Activated CD8-positive, alpha-beta memory T cell treated with anti-CD3 and anti-CD28 coated beads, Interleukin-2, amount 50 U/mL, for 48 hours (primary cell): ENCODE data around the gene LDLRAD4.
A peak's percentile ranks its signal among the peaks of the same experiment; 100 is the strongest.

Experiments
- DNase-seq: peaks from one replicate; pipeline ENCODE4 v3.0.0-alpha.2; 2020

LDLRAD4 gene

DNA sequence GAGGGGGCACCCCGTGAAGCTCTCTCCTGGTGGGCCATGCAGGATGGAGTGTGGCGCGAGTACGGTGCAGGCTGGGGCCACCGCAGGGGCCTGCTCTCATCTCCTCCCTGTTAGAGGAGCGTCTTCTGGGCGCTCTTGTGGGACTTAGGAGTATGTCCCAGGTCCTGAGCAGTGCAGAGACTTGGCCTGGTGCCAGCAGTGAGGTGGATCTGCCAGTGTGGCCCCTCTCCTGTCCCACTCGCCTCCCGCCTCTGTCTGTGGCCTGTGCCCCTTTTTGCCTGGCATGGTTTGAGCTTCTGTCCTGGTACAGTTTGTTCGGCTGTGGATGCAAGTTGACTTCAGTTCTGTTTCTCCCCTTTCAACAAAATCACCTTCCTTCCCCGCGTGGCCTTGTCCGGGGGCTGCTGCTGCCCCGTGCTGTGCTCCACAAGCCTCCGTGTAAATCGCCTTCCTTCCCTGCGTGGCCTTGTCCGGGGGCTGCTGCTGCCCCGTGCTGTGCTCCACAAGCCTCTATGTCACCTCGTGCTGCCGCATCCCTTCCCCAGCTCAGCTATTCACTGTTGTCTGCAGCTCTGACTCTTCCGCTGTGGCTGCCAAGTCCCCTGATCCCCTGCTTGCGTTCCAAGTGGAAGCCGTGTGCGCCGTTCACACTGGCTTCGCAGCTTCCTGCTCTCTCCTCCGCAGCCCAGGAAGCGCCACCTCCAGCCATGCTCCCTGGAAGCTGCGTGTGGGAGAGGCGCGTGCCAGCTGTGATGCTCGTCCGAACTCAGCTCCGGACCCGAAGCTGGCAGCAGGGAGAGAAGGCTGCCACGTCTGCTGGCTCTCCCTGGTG, 13.7 kb downstream of the LDLRAD4 start:
- peak; percentile 45 for DNase-seq

DNA sequence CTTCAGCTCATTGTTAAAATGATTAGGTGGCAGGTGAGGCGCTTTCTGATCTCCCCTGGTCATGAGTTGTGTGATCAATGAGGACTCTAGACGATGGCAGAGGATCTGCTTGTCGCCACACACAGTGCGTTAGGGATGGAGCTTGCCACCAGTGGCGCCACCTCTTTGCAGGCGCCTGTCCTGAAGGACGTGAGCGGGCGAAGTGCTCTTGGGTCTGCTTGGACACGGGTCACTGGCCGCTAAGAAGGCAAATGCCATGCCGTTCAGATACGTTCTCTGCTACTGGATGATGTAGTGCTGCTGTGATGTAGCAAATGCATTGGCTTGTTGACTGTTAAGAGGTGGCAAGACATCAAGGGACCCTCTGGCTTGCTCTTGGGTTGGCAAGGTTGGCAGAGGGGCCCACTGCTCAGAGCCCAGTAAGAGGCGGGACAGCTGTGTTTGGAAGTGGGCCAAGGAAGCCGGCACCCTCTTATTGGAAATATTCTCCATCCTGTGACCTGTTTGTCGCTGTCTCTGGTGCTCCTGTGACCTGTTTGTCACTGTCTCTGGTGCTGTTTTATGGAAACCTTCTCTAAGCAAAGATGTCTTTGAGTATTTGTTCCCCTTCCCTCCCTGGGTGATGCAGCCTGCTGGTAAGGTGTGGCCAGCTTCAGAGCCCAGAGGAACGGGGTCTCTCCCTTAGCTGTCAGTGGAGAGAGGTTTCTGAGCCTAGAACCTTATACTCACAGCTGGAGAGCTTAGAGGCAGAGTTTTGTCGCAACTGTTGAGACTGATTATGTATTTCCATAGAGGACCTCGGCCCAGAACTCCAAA, 14.6 kb downstream of the LDLRAD4 start:
- DNase-seq = peak; percentile 43

DNA sequence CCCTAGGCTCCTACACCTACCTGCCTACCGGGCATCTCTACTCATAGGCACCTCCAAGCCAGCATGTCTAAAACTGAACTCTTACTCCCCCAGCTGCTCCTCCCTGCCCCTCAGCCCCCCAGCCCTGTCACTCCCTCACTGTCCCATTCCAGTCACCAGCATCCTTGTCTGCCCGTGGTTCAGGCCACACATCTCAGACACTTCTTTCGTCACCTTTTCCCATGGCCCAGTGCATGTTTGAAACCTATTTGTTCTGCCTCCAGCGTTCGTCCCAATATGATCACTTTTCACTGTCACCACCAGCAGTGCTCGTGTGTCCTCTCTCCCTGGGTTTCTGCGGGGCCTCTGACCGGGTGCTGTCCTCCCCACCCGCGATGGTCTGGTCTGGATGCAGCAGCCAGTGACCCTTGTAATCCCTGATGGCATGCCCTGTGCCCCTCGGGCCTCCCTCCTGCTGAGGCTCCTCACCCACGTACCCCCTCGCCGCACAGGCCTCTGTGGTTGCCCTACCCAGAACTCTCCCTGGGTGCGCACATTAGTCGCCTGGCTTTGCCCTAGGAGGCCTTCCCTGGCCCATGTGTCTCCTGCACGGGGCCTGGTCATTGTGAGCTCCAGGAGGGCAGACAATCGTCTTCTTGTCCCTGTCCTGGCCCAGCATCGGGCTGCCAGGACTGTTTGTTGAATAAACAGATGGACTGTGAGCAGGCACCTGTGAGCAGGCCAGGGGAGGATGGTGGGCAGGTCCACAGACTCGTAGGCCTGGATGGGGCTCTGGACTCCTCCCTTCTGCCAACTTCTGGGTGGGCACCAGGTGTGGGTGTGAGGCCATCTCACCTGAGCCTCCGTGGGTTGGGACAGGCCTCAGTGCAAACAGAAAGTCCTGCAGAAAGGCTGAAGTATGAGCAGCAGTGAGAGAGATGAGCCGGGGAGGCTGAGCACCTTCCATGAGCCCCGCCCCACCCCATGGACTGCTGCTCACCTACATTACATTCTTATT, 15.5 kb downstream of the LDLRAD4 start:
- peak; percentile 42 for DNase-seq

- peak; percentile 41 for DNase-seq
Measured at GRCh38 chr18:13235421-13235831, 16.9 kb downstream of the LDLRAD4 start.

DNA sequence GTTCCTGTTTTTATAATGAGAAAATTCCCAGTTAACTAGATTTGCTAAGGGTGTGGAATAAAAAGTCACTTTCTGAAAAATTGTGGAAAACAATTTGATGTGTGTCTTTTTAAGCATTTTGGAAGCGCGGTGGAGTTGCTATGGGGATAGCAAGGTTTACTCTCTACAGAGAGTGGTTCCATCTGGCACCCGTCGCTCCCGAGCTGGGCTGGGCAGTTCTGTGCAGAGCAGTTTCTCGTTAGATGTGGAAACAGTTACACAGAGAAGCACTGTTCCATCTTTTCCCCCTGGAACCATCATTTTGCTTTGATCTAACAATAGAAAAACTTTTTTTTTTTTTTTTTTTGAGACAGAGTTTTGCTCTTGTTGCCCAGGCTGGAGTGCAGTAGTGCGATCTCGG, 17.4 kb downstream of the LDLRAD4 start:
- DNase-seq = peak; percentile 22

- peak; percentile 32 for DNase-seq
Measured at GRCh38 chr18:13236411-13236810, 17.9 kb downstream of the LDLRAD4 start.

DNA sequence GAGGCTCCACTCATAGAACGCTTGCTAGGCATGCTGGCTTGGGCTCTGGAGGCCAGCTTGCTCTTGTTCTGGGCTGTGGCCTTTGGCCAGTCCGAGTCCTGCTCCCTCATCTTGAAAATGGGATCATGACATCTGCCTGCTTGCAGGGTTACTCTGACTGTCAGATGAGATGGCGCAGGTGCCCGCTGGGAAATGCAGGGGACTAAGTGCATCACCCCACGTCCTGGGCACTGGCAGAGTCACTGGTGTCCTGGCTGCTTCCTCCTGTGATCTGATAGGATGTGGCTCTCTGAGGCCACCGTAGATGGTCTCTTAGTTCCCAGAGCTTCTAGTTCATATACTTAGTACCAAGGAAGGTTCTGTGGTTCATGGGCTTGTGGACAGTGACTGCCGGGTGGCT, 18.5 kb downstream of the LDLRAD4 start:
- peak; percentile 35 for DNase-seq

GRCh38 chr18:13237641-13238040, 19.1 kb downstream of the LDLRAD4 start:
- DNase-seq = peak; percentile 12

- DNase-seq = peak; percentile 30
Measured at GRCh38 chr18:13239171-13239956, 20.8 kb downstream of the LDLRAD4 start.

GRCh38 chr18:13240060-13240725, 21.6 kb downstream of the LDLRAD4 start:
- DNase-seq = peak; percentile 37

DNA sequence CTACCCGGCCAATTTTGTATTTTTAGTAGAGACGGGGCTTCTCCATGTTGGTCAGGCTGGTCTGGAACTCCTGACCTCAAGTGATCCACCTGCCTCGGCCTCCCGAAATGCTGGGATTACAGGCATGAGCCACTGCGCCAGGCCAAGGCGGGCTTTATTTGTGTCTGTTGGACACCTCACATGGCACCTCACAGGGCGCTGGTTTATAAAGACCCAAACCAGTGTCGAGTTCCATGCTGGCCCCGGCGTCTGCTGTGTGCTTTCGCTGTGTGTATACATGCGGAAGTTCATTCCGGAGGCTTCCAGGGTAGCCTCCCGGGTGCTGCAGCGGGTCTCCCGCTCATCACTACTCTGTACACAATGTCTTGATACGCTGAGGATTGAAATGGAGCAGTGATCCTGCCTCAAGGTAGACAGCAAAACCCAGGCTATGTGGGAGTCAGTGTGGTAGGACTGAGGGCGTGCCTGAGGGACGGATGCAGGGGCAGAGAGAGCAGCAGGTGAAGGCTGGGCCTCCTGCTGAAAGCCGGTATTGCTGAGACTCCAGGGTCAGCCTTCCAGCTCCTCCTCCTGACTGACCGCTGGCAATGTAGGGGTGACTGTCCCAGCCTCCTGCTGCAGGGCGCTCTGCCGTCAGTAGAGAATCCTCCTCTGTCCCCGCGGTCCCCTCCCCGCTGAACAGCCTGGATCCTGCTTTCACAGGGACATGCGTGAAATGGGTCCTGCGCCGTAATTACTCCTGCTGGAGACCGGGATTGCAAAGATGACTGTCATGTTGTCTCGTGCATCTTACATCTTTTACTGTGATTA, 22.7 kb downstream of the LDLRAD4 start:
- DNase-seq = peak; percentile 43

DNA sequence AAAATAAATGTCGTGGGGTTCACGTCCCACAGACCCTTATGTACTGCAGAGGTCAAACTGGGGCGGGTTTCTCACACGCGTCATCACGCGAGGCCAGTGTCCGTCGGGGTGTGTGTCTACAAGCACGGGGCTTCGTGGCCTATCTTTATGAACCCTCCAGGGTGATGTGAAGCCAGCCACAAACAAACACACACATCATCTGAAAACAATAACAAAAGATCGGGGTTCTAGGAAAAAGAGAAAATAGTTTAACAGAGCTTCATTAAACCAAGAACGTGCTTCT, 23.3 kb downstream of the LDLRAD4 start:
- DNase-seq = no peak

- DNase-seq = peak; percentile 20
Measured at GRCh38 chr18:13242797-13243196, 24.2 kb downstream of the LDLRAD4 start.

DNA sequence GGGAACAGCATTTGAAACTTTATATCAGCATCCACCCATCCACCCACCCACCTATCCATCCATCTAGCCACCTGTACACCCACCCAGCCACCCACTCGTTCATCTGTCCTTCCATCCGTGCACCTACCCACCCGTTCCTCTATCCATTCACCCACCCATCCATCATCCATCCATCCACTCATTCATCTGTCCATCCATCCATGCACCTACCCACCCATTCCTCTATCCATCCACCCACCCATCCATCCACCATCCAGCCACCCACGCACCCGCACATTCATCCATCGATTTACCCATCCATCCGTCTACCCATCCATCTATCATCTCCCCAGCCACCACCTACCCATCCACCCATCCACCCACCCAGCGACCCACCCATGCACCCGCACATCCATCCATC, 24.8 kb downstream of the LDLRAD4 start:
- DNase-seq = peak; percentile 22

DNA sequence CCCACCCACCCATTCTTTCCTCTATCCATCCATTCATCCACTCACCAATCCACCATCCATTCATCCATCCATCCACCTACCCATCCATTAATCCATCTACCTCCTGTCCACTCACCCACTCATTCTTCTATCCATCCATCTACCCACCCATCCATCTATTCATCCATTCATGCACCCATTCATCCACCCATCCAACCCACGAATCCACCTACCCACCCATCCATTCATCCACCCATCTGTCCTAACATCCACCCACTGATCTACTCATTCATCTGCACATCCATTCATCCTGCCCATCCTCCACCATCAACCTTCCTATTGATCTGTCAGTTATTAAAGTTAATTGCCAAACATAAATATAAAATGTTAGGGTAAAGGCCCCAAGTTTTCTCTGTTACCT, 25.6 kb downstream of the LDLRAD4 start:
- DNase-seq = no peak

DNA sequence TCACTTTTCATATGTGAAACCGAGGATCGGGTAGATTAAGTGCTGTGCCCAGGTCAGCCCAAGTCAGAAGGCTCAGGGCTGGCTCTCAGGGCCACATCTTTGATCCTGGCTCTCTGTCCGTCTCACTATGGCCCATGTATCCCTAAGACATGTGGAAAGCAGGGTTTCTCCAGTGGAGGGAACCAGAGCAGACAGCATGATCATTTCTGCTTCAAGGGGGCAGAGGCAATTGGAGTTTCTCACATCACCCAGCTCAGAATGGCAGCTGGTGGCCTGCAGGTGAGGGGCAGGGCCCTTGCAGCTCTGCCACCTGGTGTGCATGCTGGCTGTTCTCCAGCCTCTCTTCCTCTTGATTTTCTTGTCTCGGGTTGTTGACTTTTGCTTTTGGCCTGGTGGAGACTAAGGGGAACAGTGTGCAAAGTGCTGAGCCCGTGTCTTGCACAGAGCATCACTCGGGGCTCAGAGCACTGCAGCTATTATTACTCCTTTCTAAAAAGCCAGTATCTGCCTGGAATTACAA, 27.0 kb downstream of the LDLRAD4 start:
- peak; percentile 13 for DNase-seq

DNA sequence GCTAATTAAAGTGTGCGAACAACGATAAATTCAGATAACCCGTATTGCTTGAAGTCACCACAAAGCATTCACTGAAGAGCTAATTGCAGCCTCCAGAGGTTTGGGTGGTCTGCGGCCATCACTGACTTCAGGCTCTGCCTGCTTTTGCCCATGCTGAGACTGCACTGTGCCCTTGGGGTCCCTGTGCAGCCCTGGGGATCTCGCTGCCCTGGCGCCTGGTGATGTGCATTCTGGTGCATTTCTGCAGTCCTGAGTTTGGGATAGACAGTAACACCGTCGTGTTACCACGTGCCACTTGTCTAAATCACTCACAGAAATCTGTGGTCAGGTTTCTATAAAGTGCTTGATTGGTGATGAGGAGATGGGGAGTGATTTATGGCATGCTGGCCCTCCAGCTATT, 27.6 kb downstream of the LDLRAD4 start:
- peak; percentile 20 for DNase-seq

- DNase-seq = no peak
Measured at GRCh38 chr18:13246591-13246990, 28.0 kb downstream of the LDLRAD4 start.

- peak; percentile 6 for DNase-seq
Measured at GRCh38 chr18:13247506-13247905, 28.9 kb downstream of the LDLRAD4 start.

DNA sequence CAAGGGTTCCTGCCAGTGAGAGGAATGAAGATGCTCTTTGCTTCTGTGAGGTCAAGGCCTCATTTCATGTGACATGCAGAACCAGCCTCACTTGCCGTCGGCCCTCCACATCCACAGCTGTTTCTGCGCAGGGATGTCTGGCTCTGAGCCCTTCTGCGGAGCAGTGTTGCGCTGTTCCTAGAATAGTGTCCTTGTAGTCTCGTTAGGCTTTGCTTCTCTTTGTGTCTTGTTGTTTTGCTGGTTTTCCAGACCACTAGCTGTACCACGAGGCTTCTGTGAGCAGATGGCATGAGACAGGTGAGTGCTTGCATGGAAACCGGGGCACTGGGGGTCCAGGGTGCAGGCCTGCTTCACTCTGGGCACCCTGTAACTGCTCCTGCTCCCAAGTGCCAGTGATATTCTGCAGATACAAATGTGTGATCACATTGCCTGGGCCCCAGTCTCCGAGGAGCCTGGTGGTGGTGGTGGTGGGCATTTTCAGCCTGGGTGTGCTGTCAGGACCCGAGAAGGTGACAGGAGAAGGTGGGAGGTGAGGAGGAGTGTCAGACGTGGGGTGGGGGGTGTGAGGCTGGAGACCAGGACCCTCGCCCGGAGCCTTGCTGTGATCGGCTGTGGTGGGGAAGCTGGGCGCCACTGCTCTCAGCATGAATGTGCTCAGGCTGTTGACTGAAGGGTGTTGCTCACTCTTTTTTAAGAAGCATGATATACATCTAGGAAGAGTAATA, 34.3 kb downstream of the LDLRAD4 start:
- peak; percentile 30 for DNase-seq
